PC-3 (cell line): ENCODE results near the gene USHBP1.

Experiments
- CTCF ChIP-seq: fragments of 300-600 bp; sonication (generic); conservative IDR thresholded peaks from 2 replicates; pipeline ENCODE4 v1.5.1; 2017; ENCODE audit warnings: antibody characterized with exemption, low read depth, mild to moderate bottlenecking, low read length
- EZH2 ChIP-seq: fragments of 300-600 bp; sonication (generic); IDR thresholded peaks from one replicate; pipeline ENCODE4 v1.6.1; 2017; ENCODE audit warnings: antibody characterized with exemption, mild to moderate bottlenecking, low read length; ENCODE audit not compliant: unreplicated experiment
- EZH2phosphoT487 ChIP-seq: fragments of 300-600 bp; sonication (generic); IDR thresholded peaks from 2 replicates; pipeline ENCODE4 v1.6.1; 2018; ENCODE audit warnings: mild to moderate bottlenecking, antibody characterized with exemption, low read length, borderline replicate concordance

- TF ChIP-seq CTCF = no peak
- TF ChIP-seq EZH2 = no peak
- no peak for TF ChIP-seq EZH2phosphoT487
Observed at GRCh38 chr19:17236811-17237543, 27.6 kb downstream of the USHBP1 start.
